Activated CD8-positive, alpha-beta memory T cell treated with anti-CD3 and anti-CD28 coated beads, Interleukin-2, amount 50 U/mL, for 4 hours (primary cell): ENCODE measurements around the gene TMEM258.

Source experiments
- DNase-seq: peaks from one replicate; pipeline ENCODE4 v3.0.0-alpha.2; 2020

Gene TMEM258

DNA sequence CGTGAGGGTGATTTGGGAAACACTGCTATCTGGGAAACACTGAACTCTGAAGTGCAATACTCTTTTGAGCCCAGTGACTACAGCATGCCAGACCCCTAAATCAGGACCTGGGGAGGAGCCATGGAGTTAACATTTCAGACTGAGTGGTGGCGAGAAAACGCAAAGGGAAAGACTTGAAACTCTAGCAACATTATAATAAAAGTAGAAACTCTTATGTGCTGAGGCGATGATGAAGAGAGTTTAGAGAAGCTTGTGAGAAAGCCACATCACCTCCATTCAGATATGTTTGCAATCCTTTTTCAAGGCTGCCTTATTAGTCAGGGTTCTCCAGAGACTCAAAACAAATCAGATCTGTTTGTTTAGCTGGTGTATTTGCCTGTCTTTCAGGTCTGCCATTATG, 2.2 kb upstream of the TMEM258 start:
- no peak for DNase-seq

DNA sequence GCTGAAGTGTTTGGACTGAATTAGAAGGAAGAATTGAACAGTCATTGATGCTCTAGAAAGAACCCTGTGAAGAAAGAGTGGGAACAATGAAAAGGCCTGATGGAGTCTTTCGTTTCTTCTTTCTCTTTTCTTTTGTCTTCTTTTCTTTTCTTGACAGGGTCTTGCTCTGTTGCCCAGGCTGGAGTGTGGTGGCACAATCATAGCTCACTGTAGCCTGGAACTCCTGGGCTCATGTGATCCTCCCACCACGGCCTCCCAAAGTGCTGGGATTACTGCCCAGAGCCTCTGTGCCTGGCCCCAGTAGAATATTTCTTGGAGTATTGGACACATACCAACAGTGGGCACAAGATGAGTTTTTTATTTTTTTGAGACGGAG, 1.4 kb upstream of the TMEM258 start:
- DNase-seq, result no peak

DNA sequence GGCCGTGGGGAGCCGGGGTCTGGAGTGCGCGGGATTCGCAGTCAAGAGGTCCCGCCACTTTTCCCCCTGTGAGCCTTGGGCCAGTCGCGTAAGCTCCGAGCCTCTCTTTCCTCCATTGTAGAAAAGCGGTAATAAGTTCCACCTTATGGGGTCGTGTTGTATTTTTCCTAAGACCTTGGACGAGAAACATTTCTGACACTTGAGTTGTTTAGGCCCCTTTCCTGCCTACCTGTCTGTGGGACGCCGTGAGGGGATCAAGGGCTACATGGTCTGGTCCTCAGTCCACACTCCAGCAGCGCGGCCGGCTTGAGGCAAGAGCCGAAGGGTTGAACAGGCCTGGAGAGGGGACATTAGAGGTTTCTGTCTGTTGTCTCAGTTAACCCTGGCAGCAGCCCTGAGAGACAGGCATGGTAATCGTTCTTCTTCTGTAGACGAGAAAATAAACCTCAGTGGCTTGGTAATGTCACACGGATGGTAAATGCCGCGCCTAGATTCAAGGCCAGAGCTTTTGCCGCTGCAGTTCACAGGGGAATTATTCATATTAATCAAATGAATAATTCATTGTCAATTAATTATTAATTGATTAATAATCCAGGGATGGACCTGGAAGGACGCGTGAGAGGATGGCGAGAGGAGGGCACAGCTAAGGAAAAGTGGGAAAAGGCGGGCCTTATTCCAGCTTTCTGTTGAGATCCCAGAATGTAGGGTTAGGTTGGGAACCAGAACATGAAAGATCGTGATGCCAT, 857 bp upstream of the TMEM258 start:
- DNase-seq, result no peak

DNA sequence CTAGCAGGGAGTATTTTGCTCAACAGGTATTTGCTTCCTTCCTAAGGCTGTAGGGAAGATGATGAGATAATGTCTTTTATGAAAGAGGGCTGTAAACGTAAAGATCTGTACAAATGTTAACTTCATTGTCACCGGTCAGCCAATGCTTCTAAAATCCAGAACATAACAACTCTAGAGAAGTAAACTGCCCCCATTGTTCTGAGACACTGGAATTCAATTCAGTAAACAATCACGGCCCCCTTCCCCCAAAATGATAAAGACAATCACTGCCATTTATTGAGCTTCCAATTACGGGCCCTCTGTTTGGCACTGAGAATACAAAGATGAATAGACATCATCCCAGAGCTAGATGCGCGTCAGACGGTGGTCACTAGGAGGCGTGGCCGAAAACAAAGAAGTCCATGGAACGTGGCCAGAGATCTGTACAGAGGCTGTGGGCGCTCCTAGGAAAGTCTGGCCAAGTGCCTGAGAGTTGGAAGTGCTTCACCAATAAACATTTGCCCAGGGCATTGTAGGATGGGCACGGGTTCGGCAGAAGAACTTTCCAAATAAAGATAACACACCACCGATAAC, 576 bp downstream of the TMEM258 start:
- DNase-seq, result no peak

DNA sequence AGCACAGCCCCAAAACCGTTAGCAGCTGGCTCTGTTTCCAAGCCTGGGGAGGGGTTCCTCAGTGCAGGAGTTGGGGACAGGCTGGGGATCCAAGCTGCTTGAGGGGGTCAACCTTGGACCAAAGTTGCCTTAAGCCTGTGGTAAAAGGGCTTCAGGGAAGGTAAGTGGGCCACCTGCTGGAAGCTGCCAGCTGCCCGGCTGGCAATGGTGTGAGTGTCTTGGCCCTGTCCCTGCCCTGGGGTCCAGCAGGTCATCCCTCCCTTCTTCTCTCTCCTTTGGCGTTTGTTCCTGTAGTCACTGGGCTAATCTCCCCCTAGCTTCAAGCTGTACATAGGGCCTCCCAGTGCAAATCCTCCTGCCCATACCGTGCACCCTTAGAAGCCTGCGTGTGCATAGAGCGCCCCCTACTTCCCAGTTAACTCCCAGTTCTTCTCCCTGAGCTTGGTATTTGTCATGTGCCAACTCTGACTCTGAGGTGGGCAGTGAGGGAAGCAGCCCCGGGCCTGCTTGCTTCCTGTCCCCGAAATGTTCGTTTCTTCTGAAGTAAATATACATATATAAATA, 4.4 kb downstream of the TMEM258 start:
- DNase-seq, result no peak

DNA sequence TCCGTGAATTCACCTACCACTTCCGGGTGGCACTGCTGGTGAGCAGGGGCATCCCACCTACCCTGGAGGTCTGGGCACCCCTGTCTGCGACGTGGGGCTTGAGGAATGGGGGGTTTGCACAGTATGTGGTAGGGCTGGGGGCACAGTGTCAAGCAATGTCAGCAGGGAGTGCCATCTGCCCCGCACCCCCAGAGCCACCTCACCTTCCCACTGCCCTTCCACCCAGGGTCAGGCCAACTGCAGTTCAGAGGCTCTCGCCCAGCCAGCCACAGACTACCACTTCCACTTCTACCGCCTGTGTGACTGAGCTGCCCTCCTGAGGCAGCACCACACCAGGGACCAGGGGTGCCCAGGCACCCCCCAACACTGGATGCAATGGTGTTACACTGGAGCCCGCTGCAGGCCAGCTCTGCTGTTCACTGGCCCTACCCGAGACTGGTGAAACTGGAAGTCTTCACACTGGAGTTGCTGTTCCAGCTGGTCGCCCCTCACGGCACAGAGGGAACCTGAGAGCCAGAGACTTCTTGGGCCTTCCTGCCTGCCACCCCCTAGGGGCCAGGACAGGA, 6.5 kb downstream of the TMEM258 start:
- no peak for DNase-seq

DNA sequence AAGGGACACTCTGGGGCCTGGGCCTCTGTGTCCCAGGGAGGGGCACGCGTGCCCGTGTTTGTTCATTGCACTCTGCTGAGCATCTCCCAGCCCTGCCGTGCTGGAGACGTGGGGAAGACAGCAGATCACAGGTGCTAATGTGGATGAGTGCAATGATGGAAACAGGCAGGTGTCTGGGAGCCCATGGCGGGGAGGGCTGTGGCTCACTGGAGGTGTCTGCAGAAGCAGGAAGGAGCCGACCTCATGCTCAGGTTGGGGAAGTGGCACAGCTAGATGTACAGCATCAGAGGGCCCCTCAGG, 7.9 kb downstream of the TMEM258 start:
- no peak for DNase-seq

DNA sequence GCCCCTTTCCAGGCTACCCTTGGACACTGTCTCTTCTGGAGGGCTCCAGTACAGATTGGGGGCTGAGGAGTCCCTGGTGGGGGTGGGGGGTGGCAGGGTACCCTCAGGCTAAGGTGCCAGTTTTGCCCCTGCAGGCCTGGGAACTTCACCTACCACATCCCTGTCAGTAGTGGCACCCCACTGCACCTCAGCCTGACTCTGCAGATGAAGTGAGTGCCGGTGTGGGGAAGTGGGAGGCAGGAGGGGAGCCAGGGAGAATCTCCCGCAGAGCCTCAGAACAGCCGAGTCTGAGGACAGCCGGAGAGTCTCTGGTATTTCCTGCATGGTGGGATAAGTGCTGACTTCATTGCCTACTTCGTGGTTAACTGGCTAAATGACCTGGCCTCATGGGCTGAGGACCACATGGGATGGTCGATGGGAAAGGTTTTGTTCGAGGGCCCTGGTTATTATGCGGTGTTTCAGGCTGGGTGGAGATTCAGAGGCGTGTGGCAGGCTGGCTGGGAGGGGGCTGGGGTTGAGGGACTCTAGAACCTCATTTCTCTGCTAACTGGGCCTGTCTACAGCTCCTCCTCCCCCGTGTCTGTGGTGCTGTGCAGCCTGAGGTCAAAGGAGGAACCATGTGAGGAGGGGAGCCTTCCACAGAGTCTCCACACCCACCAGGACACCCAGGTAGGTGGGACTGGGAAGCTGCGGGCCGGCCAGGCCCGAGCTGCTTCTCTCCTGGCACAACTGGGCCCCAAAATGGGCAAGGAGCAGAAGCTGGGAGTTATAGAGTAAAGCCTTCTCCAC, 8.5 kb downstream of the TMEM258 start:
- no peak for DNase-seq

DNA sequence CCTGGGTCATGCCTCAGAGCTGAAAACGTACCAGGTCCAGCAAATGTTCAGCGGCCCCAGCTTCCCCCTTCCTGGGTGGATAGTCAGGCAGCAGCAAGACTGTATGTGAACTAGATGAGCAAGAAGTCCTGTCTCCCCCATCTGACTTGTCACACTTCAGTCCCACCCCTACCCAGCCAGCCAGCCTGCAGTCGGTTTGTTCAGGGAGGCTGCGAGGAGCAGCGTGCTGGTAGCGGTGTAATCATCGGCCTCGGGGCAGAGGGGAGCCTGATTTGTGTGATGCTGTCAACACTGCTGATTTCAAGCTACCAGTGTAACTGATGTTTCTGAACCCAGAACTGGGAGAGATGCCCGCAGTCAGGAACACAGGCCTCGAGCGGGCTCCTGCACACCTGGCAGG, 9.6 kb downstream of the TMEM258 start:
- no peak for DNase-seq

DNA sequence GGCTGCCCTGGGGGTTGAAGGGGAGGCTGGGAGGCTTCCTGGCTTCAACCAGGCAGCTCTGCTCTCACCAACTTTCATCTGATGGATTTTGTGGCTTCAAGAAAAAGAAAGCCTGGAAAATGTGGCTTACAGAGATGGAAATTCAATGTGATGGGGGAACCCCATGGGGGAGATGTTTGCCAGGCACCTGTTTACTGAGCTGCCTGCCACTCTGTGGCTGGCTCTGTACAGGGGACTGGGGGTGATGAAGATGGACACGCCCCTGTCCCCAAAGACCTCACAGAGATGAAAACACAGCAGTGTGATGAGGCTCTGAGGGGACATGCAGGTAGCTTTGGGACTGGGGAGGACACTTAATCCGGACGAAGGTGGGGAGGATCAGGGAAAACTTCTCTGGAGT, 10.1 kb downstream of the TMEM258 start:
- DNase-seq, result no peak

DNA sequence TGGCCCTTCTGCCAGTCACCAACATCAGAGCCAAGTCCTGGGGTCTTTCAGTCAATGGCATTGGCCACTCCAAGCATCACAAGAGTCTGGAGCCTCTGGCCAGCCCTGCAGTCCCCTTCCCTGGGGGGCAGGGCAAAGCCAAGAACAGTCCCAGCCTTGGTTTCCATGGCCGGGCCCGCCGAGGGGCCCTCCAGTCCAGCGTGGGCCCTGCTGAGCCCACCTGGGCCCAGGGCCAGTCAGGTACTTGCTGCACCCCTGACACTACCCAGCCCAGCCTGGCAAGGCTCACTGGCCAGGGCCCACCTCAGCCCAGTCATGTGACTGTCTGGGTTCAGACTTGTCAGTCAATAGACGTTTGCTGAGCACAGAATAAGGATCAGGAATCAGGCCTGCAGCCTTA, 10.8 kb downstream of the TMEM258 start:
- no peak for DNase-seq

DNA sequence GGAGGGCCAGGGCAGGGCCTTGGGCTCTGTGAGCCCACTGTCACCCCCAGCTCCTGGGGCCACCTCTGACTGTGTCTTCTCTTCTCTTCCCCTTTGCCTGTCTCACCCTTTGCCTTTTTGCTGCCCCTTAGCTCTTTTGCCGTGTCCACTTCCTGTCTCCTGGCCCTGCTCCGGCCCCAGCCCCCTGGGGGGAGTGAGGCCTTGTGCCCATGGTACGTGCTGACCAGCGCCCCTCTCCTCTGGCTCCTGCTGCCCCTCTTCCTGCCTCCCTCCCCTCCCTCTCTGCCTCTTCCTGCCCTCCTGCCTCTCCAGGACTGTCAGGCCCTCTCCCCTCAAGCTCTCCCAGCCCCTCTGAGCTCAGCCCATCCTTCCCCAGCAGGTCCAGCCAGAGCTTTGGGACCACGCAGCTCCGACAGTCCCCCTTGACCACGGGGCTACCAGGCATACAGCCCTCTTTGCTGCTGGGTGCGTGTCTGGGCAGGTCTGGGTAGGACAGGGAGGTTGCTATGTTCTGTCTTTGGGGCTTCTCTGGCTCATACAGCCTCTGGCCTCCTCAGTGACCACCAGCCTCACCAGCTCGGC, 11.7 kb downstream of the TMEM258 start:
- no peak for DNase-seq

DNA sequence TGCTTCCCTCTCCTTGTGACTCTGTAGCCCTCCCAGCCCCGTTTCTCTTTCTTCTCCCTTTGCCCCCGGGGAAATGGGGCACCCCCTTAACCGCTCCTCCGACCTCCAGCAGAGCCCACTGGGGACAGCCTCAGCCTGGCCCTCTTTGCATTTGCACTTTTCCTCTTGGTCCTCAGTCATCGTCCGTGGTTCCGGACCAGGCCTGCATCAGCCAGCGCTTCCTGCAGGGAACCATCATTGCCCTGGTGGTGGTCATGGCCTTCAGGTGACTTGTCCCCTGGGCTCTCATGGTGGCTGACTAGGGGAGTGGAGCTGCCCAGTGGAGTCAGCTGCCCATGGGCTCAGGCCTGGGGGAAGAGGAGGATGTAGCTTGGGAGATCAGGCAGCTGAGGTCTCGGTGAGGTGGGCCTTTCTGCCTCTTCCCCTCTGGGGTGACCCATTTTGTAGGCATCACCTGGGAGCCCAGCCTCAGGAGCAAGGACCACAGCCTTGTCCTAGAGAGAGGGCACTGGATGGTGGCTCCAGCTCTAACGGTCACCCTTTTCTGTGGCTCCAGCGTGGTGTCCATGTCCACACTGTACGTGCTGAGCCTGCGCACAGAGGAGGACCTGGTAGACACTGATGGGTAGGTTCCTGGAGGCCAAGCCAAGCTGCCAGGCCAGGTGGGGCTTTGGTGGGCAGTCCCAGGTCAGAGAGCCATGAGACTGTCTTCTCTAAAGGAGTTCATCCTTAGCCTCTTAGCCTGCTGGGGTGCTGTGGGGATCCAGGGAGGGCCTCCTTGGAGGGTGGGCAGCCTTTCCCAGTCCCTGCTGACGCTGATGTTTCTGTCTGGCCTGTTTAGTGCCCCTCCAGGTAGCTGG, 12.5 kb downstream of the TMEM258 start:
- no peak for DNase-seq

DNA sequence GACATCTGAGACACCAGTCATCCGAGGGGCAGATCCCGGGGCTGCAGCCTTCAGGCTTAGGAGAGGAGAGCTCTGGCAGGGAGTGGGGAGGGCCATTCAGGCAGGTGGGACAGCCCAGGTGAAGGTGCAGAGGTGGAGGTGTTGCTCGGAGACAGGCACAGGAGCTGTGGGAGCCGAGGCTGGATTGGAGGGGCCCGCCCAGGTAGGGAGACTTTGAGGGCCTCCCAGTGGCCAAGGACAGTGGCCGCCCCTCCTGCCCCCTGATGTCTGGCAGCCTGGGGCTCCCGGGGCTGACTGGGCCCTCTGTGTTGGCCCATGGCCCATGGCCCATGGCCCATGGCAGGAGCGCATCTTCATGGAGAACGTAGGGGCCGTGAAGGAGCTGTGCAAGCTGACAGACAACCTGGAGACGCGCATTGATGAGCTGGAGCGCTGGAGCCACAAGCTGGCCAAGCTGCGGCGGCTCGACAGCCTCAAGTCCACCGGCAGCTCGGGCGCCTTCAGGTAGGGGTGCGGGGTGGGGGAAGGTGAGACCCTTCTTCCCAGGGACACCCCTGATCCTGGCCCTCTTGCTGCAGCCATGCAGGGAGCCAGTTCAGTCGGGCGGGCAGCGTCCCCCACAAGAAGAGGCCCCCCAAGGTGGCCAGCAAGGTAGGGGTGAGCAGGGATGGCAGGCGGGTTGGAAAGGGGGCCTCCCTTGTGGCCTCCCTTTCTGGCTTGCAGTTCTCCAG, 13.3 kb downstream of the TMEM258 start:
- no peak for DNase-seq

DNA sequence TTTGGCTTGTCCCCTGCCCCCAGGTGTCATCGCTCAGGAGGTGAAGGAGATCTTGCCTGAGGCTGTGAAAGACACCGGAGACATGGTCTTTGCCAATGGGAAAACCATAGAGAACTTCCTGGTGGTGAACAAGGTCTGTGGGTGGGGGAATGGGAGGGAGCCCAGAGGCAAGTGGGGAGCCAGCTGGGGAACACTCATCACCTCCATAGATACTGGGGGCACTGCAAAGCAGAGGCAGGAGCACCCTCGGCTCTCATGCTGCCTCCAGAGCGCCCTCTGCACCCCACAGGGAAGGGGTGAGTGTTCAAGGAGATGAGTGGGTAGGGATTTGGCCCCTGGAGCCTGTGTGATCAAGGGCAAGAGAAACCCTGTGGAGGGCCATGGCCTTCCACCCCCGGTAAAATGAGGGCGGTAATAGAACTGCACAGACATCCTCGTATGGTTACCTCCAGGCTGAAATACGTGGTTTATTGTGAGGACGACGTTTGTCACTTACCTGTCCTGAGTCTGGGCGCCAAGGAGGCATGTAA, 14.0 kb downstream of the TMEM258 start:
- DNase-seq, result no peak

DNA sequence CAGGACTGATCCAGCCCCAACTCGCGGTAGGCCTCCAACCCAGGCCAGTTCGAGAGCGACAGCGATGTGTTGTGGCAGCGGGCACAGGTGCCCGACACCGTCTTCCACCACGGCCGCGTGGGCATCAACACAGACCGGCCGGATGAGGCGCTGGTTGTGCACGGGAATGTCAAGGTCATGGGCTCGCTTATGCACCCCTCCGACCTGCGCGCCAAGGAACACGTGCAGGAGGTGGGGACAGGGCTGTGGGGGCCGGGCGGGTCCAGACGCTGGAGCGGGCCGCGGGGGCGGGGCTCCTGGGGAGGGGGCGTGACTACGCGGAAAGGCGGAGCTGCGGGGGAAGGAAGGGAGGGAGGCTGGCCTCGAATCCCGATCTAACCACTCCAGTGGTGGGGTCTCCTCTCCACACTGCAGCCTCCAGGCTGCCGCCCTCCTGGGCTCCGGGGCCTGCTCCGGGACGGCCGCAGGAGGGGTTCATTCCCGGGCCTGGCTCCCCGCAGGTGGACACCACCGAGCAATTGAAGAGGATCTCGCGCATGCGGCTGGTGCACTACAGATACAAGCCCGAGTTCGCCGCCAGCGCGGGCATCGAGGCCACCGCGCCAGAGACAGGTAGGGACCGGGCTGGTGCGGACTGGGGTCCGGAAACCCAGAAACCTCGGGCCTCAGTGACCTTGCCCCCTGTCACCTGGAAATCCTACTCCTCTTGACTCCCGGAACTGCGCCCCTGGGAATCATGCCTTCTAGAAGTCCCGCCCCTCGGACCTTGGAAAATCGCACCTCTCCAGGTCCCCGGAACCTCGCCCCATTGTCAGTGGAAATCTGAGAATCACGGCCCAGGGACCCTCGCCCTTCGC, 14.9 kb downstream of the TMEM258 start:
- peak; percentile 72 for DNase-seq

DNA sequence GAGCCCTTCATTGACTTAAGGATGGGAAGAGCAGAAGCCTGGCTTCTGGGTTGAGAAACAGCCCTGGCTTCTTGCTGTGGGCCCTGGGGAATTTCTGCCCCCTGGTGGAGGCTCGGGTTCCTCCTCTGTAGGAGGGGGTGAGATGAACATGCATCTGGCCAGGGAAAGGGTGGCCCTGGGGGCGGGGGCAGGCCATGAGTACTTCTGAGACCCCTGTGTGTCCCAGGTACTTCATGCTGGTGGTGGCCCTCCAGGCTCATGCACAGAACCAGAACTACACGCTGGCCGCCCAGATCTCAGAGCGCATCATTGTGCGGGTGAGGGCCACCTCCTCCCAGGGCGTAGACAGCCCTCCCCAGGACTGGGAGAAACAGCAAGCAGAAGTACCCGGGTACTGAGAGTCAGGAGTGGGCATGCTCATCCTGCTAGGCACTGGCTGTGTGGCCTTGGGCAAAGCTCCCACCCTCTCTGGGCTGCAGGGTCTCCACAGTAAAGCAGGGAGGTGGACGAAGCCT, 15.8 kb downstream of the TMEM258 start:
- DNase-seq, result peak; percentile 56

DNA sequence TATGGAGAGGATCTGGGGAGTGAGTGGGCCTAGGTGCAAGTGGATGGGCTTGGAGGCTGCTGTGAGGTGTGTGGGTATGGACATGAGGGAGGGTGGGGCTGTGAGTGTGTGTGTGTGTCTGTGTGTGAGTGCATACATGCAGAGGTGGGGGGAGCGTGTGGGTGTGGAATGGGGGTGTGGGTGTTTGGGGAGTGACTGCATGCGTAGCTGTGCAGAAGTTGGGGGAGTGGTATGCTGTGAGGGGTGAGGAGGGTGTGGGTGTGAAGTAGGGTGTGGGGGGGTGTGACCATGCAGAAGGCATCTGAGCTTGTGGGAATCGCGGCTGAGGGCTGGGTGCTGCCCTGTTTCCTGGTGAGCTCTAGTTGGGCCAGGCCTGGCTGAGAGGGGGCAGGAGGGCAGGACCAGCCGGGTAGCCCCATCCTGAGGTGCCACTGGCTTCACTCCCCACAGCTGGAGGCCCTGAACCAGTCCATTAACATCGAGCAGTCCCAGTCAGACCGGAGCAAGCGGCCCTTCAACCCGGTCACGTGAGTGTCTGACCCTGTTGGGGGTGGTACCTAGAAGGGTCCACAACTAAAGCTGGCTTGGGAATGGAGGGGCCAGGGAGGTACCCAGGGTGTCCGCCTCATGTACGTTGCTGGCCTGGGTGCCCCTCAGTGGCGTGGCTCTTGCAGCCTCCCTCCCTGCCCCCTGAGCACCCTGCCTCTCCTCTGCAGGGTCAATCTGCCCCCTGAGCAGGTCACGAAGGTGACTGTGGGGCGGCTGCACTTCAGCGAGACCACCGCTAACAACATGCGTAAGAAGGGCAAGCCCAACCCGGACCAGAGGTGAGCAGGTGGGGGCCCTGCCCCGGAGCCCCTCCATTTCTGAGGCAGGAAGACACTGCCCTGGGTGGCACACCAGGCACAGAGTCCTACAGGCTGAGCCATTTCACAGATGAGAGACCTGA, 16.5 kb downstream of the TMEM258 start:
- no peak for DNase-seq

DNA sequence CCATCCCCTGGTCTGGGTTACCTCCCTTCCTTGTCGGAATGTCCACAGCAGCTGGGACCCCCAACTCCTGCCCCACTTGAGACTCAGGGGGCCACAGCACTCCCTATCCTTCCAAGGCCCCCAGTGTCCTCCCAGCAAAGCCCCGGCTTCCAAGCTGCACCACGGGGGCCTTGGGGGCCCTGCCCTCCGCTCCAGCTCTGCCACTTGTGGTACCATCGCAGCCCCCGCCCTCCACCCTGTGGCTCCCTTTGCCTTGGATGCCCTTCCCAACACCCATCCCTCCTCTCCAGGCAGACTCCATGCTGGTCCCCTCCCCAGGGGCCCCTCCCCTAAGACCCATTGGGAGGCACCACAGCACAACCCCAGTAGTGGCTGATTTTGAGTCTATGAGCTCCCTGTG, 17.3 kb downstream of the TMEM258 start:
- DNase-seq, result no peak
